Motor neuron (in vitro differentiated cells): ENCODE data around the gene SH3GL1. TPM values are rescaled to one million over a fixed set of nuclear protein-coding genes. Genes with fewer than 3 reads are reported as not detected.
"Not testable (repeated sequence)": the region's sequence is repeated elsewhere in the genome, so short reads cannot be mapped to it uniquely, and the experiment has no call there.

Experiments used
- ATAC-seq, 8 experiments: fragments of 200-7000 bp; cut with Tn5 transposase; replicated peaks in 6 of 8; 2 replicates each; pipeline ENCODE4 v1.8.0; 2021; ENCODE audit warnings: mild to moderate bottlenecking in 8 of 8, moderate library complexity in 8 of 8
- H3K27ac ChIP-seq, 2 donors: fragments of 250-450 bp; sonication (Bioruptor Pico); 2 replicates each; pipeline ENCODE4 v1.9.0; 2021; ENCODE audit warnings: antibody characterized with exemption in 2 of 2, mild to moderate bottlenecking in 2 of 2, moderate library complexity in 1 of 2
- H3K4me1 ChIP-seq, 2 donors: fragments of 250-450 bp; sonication (Bioruptor Pico); replicated peaks in 1 of 2; 2 replicates each; pipeline ENCODE4 v1.6.1; 2021; ENCODE audit warnings: antibody characterized with exemption in 2 of 2, mild to moderate bottlenecking in 2 of 2, moderate library complexity in 1 of 2
- H3K4me3 ChIP-seq, 5 donors: fragments of 250-450 bp; sonication (Bioruptor Pico); 2 replicates each; pipeline ENCODE4 v1.9.0; 2021; ENCODE audit warnings: antibody characterized with exemption in 5 of 5, mild to moderate bottlenecking in 5 of 5, moderate library complexity in 4 of 5
- WGBS, 10 experiments: fragments of 450-650 bp; shearing (Covaris generic); methylation state at CpG; one replicate each; pipeline ENCODE4 v1.0.0; 2022; 5-methylcytosine and 5-hydroxymethylcytosine counted together
- in situ Hi-C, 9 experiments: fragments of 400-800 bp; cut with MboI; loops; one replicate each; pipeline ENCODE4 v1.15.0; 2021; ENCODE audit warnings: low sequenced_read_pairs in 9 of 9, low pct_unique_long_range_greater_than_20kb in 2 of 9; ENCODE audit not compliant: unreplicated experiment in 9 of 9
- total RNA-seq, 8 experiments: library from RNA; unstranded; fragments of 300-600 nt; gene quantifications; 2 replicates each; pipeline versions ENCODE4 v1.2.3 to v1.2.4, GENCODE V29; 2022

The SH3GL1 gene
- total RNA-seq, 8 experiments from 2014 or later, result 24.6 to 62.9 (median 40.6) TPM

- peak; percentile 2 to 21 (median 10) for ATAC-seq
These were observed 40.7 kb downstream of the SH3GL1 start for GRCh38 chr19:4359627-4360000.

DNA sequence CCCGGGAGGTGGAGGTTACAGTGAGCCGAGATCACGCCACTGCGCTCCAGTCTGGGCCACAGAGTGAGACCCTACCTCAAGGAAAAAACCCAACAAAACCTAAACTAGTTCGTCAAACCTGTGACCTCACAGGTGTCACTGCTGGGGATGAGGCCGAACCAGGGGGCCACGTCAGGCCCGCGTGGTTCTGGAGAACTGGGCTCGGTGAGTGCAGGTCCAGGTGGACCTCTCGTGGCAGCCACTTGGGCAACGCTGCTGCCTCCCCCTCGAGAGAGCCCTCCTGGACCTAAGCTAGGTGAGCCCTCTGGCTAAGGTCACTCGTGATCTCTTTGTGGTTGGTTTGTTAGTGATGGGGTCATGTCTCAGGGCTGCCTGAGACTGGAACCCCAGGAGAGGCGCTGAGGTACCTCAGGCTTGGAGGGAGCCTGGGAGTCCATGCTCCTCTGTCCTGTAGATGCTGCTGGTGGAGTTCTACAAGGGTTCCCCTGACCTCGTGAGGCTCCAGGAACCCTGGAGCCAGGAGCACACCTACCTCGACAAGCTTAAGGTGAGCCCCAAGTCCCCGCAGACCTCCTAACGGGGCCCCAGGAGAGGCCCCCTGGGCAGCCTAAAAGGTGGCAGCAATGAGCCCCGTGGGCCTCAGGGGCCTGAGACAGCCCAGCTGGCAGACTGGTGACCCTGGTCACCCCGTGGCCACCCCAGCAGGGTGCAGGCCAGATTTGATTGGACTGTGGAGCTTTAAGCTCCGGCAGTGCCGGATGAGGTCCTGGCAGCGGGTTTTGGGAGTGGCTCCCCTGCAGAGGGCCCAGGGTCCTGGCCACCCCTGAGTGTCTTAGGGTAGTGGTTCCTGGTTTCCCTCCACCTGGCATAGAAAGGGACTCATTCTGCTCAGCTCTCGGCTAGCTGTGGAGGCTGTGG is 41.4 kb downstream of the SH3GL1 start:
- in situ Hi-C loops, result no loop called here
- WGBS, 10 experiments, result 67 to 100% (median 92%) methylated on average over 1 to 6 of the region's 25 CpGs; no CpG with 5 or more reads in 4 of the 10 experiments
- ATAC-seq, result peak in 1 of 8 experiments; percentile 3
- H3K27ac ChIP-seq, result no peak overlapping the region
- no peaks in the 10 kb centered on the region for H3K4me1 ChIP-seq
- H3K4me3 ChIP-seq, result no peak overlapping the region

More at GRCh38 chr19:4359627-4360000, 40.7 kb downstream of the SH3GL1 start:
- Histone ChIP-seq H3K4me3 (no peak overlapping the region), H3K27ac (no peak overlapping the region), H3K4me1 (no peaks in the 10 kb centered on the region)
- in situ Hi-C loops, result no loop called here
- WGBS, 10 experiments, result 100% methylated on average over 1 to 3 of the region's 13 CpGs; no CpG with 5 or more reads in 7 of the 10 experiments

- no peak for ATAC-seq
- in situ Hi-C loops, result no loop called here
- Histone ChIP-seq H3K27ac (no peak overlapping the region), H3K4me3 (no peak overlapping the region), H3K4me1 (no peaks in the 10 kb centered on the region)
- WGBS, 10 experiments, result 79 to 100% (median 92%) methylated on average over 1 to 5 of the region's 16 CpGs; no CpG with 5 or more reads in 7 of the 10 experiments
These were observed 42.4 kb downstream of the SH3GL1 start for GRCh38 chr19:4357921-4358326.

DNA sequence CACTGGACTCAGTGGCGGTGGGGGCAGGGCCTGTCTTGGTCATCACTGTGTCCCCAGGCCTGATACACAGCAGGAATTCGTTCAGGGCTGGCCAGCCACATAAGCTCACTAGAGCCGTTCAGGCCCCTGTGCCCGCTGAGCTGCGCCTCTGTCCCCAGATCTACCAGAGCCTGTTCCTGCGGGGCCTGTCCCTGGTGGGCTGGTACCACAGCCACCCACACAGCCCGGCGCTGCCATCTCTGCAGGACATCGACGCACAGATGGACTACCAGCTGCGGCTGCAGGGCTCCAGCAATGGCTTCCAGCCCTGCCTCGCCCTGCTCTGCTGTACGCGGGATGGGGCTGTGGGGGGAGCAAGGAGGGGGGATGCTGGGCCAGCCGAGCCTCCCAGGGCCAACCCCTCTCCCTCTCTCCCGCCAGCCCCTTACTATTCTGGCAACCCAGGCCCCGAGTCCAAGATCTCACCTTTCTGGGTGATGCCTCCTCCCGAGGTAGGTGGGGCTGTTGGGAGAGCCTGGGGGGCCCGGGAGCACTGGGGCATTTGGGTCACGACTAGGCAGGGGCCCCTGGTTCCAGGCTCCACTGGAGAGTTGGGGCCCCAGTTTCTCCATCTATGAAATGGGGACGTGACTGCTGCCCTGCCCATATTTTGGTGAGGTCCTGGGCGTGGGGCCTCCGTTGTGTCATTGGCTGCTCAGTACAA is 43.1 kb downstream of the SH3GL1 start:
- ATAC-seq, result no peak
- in situ Hi-C loops, result no loop called here
- 84 to 100% (median 92%) methylated on average over 1 to 11 of the region's 23 CpGs; no CpG with 5 or more reads in 6 of the 10 experiments for WGBS, 10 experiments
- Histone ChIP-seq H3K4me3 (no peak overlapping the region), H3K27ac (no peak overlapping the region), H3K4me1 (no peaks in the 10 kb centered on the region)

- no peaks in the 10 kb centered on the region for H3K4me1 ChIP-seq
- no peak overlapping the region for H3K4me3 ChIP-seq
- ATAC-seq, result peak in 2 of 8 experiments; percentile 5 to 6
- no peak overlapping the region for H3K27ac ChIP-seq
- in situ Hi-C loops, result no loop called here
- WGBS, 10 experiments, result 80% methylated on average over 1 of the region's 17 CpGs; no CpG with 5 or more reads in 9 of the 10 experiments
These were observed 45.5 kb downstream of the SH3GL1 start for GRCh38 chr19:4354897-4355296.

- in situ Hi-C loops, result no loop called here
- Histone ChIP-seq H3K27ac (no peak overlapping the region), H3K4me3 (no peak overlapping the region), H3K4me1 (no peaks in the 10 kb centered on the region)
- WGBS, 10 experiments, result 88 to 97% methylated on average over 5 to 9 of the region's 12 CpGs; no CpG with 5 or more reads in 8 of the 10 experiments
- no peak for ATAC-seq
These were observed 46.1 kb downstream of the SH3GL1 start for GRCh38 chr19:4354282-4354681.

DNA sequence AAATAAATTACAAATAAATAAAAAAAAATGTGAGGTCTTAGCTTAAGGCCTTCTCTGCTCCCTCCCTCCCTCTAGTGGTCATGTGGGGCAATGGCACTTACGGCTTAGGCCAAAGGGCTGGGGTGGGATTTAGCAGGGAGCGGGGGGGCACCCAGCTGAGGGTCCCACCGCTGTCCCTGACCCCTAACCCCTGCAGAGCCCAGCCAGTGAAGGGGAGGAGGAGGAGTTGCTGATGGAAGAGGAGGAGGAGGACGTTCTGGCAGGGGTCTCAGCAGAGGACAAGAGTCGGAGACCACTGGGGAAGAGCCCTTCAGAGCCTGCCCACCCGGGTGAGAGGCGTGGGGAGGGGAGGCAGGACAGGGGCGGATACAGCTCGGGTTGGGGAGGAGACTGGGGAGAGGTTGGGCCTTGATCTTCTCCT is 47.6 kb downstream of the SH3GL1 start:
- 0% methylated on average over 1 of the region's 9 CpGs; no CpG with 5 or more reads in 9 of the 10 experiments for WGBS, 10 experiments
- in situ Hi-C loops, result no loop called here

DNA sequence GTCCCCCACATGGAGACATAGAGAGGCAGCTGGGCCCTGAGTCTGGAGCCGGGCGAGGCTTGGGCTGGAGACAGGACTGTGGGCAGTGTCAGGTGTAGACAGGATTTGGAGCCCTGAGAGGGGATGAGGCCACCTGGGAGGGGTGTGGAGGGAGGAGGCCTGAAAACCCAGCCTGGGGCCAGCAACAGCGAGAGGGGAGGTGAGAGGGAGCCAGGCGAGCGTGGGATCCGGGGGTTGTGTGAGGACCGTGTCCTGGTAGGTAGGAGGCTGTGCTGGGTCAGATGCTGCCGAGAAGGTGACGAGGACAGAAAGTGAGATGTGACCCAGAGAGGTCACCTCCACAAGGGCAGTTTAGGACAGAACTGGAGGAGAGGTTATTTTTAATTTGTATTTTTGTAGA is 49.6 kb downstream of the SH3GL1 start:
- no peak for ATAC-seq
- in situ Hi-C loops, result no loop called here
- 91 to 100% (median 95%) methylated on average over 2 to 9 of the region's 9 CpGs; no CpG with 5 or more reads in 7 of the 10 experiments for WGBS, 10 experiments

More for the DNA sequence above, 47.6 kb downstream of the SH3GL1 start:
- Histone ChIP-seq H3K4me1 (no peaks in the 10 kb centered on the region), H3K27ac (no peak overlapping the region), H3K4me3 (no peak overlapping the region)
- ATAC-seq, result peak; percentile 31 to 81 (median 46)

GRCh38 chr19:4350111-4350510 is 50.2 kb downstream of the SH3GL1 start:
- Histone ChIP-seq H3K27ac (no peak overlapping the region), H3K4me3 (no peak overlapping the region), H3K4me1 (no peaks in the 10 kb centered on the region)
- in situ Hi-C loops, result no loop called here
- no peak for ATAC-seq
- WGBS, 10 experiments, result 57 to 100% (median 83%) methylated on average over 1 to 2 of the region's 8 CpGs; no CpG with 5 or more reads in 4 of the 10 experiments

More for the DNA sequence above, 49.6 kb downstream of the SH3GL1 start:
- H3K4me3 ChIP-seq, result no peak overlapping the region
- H3K27ac ChIP-seq, result no peak overlapping the region
- no peaks in the 10 kb centered on the region for H3K4me1 ChIP-seq

DNA sequence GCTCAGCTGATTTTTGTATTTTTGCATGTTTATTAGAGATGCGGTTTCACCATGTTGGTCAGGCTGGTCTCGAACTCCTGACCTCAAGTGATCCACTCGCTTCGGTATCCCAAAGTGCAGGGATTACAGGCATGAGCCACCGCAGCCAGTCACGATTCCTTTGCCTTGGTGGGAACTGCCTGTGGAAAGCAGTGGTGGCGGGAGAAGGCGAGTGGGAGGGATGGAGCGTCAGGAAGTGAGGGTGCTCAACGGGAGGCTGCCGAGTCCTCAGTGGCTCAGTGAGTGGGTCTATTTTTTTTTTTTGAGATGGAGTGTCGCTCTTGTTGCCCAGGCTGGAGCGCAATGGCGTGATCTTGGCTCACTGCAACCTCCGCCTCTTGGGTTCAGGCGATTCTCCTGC is 51.1 kb downstream of the SH3GL1 start:
- H3K27ac ChIP-seq, H3K4me3 ChIP-seq, H3K4me1 ChIP-seq, ATAC-seq, in situ Hi-C loops: not testable (repeated sequence)
- WGBS, 10 experiments, result 84 to 100% (median 93%) methylated on average over 2 to 16 of the region's 16 CpGs; no CpG with 5 or more reads in 4 of the 10 experiments

- no peak for ATAC-seq
- Histone ChIP-seq H3K27ac (no peak overlapping the region), H3K4me3 (no peak overlapping the region), H3K4me1 (peaks cover 4 to 5% of the 10 kb centered on the region in 2 donors)
- 60 to 100% (median 84%) methylated on average over 1 to 4 of the region's 6 CpGs for WGBS, 10 experiments
- in situ Hi-C loops, result no loop called here
These were observed 52.8 kb downstream of the SH3GL1 start for GRCh38 chr19:4347521-4347920.

- in situ Hi-C loops, result no loop called here
- ATAC-seq, result no peak
- H3K27ac ChIP-seq, result no peak overlapping the region
- no peak overlapping the region for H3K4me3 ChIP-seq
- H3K4me1 ChIP-seq, result peaks cover 7% of the 10 kb centered on the region in 2 donors
- WGBS, 10 experiments, result 65 to 100% (median 80%) methylated on average over 1 to 5 of the region's 6 CpGs; no CpG with 5 or more reads in 7 of the 10 experiments
These were observed 54.3 kb downstream of the SH3GL1 start for GRCh38 chr19:4346020-4346383.
